ENCODE results near the gene VAT1L.
A peak's percentile ranks its signal among the peaks of the same experiment; 100 is the strongest.

VAT1L gene

GRCh38 chr16:77788181-77789084 lies at the start of gene VAT1L:
TSS of gene VAT1L (plus strand) at chr16:77788564. CDS start at chr16:77788683, 119 bp downstream.
- peak; percentile 34 for DNase-seq

GRCh38 chr16:77738706-77739558 lies 49.4 kb upstream of the VAT1L start:
- DNase-seq = no peak

- DNase-seq = no peak
Observed at GRCh38 chr16:77739559-77739892, 48.8 kb upstream of the VAT1L start.

GRCh38 chr16:77744141-77744540 lies 44.2 kb upstream of the VAT1L start:
- DNase-seq = no peak

- no peak for DNase-seq
Observed at GRCh38 chr16:77745972-77746371, 42.4 kb upstream of the VAT1L start.

GRCh38 chr16:77748421-77749005 lies 39.9 kb upstream of the VAT1L start:
- no peak for DNase-seq

- no peak for DNase-seq
Observed at GRCh38 chr16:77749415-77749814, 38.9 kb upstream of the VAT1L start.

GRCh38 chr16:77758046-77758445 lies 30.3 kb upstream of the VAT1L start:
- no peak for DNase-seq

- DNase-seq = no peak
Observed at GRCh38 chr16:77758508-77758907, 29.9 kb upstream of the VAT1L start.

- DNase-seq = no peak
Observed at GRCh38 chr16:77759201-77759600, 29.2 kb upstream of the VAT1L start.

- DNase-seq = no peak
Observed at GRCh38 chr16:77759821-77760220, 28.5 kb upstream of the VAT1L start.

- DNase-seq = no peak
Observed at GRCh38 chr16:77760800-77761199, 27.6 kb upstream of the VAT1L start.

GRCh38 chr16:77761204-77761603 lies 27.2 kb upstream of the VAT1L start:
- no peak for DNase-seq

GRCh38 chr16:77762262-77762661 lies 26.1 kb upstream of the VAT1L start:
- no peak for DNase-seq

GRCh38 chr16:77763994-77764393 lies 24.4 kb upstream of the VAT1L start:
- no peak for DNase-seq

- no peak for DNase-seq
Observed at GRCh38 chr16:77767211-77767610, 21.2 kb upstream of the VAT1L start.

GRCh38 chr16:77767826-77768225 lies 20.5 kb upstream of the VAT1L start:
- DNase-seq = no peak

- DNase-seq = no peak
Observed at GRCh38 chr16:77775911-77776909, 12.2 kb upstream of the VAT1L start.

- no peak for DNase-seq
Observed at GRCh38 chr16:77777745-77778144, 10.6 kb upstream of the VAT1L start.

- DNase-seq = no peak
Observed at GRCh38 chr16:77780378-77780837, 8.0 kb upstream of the VAT1L start.

GRCh38 chr16:77781091-77781490 lies 7.3 kb upstream of the VAT1L start:
- DNase-seq = no peak

GRCh38 chr16:77782694-77783093 lies 5.7 kb upstream of the VAT1L start:
- no peak for DNase-seq

All from activated CD4-positive, alpha-beta T cell treated with anti-CD3 and anti-CD28 coated beads for 48 hours (primary cell).